ENCODE data around the gene CHSY1.

The CHSY1 gene

DNA sequence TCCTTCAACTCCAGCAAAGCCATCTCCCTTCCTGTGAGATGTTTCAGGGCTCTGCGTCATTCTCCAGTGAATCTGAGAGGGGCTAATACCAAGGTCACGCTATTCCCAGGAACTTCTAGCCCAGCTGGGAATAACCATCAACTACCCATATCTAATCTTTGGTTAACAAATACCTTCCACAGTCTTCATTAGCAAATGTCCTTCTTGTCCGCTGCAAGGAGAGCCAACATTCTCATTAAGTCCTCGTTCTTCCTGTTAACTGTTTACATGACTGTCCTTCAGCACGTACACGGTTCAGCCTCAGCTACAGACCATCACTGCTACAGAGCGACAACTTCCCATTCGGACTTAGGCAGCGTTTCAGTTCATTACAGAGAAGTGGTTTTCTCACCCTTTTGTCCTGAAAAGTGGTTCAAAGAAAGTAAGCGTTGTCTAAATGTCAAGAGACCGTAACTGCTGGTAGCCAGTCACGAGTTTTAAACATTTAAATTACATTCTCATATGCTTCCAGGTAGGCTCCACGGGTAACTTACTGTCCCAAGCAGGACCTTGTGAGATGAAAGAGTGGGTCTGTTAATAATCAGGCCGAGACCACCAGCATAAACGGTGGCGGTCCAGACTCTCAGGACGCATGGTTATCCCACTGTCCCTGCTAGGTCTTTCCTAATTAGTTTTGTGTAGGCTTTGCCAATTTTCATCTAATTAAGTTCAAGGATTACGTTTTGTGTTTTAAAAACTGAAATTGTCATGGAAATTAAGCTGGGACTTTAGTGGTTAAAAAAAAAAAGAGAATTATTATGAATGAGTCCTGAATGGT, 63.8 kb downstream of the CHSY1 start:
- DNase-seq: peak; percentile 69

DNA sequence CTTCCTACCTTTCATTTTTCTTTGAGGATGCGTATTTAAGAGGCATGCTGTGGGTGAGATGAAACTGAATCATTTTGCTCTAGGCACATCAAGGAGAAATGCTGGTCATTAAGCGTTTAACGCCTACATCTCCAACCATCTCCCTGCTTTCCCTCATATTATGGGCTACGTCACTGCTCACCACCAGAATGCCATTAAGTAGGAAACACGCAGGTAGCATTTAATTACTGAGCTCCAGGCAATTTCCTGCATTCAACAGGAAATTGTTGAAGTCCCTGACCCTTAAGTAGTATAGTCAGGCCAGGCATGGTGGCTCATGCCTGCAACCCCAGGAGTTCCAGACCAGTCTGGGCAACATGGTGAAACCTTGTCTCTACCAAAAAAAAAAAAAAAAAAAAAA, 66.1 kb downstream of the CHSY1 start:
- no peak for DNase-seq

DNA sequence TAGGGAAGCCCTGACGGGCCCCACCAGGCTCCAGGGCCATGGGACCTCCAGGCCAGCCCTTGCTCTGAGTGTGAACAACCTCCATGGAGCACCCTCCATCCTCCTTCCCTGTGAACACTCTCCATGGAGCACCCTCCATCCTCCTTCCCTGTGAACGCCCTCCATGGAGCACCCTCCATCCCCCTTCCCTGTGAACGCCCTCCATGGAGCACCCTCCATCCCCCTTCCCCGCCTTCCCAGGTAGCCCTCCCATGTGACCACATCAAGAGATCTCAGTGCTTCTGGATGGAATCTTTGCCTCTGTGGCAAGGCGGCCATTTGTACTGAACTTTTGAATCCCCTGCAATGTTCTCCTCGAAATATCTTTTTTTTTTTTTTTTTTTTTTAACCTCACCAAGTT, 66.5 kb downstream of the CHSY1 start:
- DNase-seq: no peak

DNA sequence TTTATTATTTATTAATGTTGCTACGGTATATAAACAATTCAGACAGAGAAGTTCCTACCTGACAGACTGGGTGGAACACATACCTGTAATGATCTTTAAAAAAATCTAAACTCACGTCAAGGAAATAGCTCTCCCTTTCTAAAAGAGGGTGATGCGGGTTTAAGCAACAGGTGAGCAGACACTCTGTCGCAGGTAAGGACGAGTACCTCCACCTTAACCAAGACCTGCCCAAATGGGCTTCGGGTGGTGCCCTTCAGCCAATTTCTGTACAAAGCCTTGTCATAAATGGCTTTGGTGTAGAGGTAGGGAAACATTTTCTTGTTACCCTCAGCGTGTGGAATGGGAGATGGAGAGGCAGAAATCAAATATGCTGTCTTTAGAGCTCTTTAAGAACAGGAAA, 67.0 kb downstream of the CHSY1 start:
- no peak for DNase-seq

DNA sequence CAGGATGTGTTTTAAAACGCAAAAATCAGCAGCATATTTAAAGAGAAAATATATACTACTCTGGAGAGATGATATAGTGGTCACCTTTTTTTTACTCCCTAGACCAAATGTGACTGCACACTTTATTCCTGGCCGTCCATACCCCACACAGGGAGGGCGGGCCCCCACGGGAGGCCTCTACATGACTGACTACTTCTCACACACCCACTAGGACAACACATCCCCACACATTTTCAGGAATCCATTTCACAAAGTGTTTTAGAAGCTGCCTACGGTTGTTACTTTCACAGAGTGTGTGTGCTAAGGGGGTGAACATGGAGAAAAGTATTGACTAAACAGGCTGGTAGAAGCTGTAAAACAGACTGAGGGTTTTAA, 67.9 kb downstream of the CHSY1 start:
- no peak for DNase-seq

DNA sequence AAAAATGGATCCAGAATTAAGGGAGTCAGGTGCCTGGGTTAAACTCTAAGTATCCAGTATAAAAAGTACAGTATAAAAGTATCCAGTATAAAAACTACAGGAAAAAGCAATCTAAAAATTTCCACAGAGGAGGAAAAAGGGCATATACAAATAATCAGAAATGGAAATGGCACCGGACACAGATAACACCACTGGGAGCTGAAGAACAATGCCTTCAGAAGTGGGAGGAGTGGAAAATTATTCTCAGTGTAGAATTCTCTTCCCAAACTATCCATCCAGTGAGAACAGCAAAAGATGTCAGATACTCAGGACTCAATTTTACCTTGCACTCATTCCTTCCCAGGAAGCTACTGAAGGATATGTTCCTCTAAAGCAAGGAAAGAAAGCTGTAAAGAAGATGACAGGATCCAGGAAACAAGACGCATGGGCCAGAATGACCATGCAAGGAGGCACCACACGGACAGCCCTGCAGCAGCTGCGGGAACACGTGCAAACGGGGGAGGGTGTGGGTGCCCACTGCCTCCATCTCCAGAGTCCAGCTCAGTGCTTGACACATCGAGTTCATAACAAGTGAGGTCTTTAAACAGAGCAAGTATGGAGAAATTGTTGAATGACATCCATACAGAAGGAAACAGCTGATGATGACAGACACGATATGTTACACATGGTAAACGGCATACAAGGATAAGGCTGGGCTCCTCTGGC, 68.5 kb downstream of the CHSY1 start:
- peak; percentile 81 for DNase-seq

DNA sequence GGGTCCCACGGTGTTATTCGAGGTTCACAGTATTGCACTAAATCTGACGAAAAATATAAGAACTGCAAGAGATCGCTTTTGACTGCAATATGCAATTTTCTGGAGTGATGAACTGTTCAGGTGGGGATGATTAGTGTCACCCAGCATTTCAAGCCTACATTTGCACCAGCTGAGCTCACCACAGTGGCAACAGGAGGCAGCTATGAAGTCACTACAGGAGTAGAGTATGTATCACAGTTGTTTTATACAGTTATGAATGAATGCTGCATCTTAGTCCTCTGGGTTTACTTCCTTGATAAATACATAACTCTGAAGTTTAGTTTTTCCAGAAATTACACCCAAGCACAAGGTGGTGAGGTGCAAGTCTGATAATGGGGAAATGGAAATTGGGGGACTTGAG, 69.6 kb downstream of the CHSY1 start:
- no peak for DNase-seq

DNA sequence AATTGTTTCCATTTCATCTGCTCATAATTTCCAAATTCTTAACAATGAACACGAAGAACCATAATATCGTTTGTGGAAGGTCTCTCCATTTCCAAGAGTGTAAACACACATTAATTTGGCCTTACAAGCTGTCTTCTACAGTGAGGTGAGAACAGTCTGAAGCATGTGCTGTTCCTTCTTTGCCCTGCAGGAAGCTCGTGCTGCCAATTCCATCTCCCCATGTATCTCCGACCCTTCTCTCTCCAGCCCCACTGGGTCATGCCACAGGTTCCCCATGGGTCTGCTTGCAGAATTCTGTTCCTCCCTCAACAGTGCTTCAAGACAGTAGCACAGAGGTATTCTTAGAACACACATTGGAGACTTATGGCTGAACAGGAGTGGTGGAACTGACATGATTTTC, 70.5 kb downstream of the CHSY1 start:
- no peak for DNase-seq

DNA sequence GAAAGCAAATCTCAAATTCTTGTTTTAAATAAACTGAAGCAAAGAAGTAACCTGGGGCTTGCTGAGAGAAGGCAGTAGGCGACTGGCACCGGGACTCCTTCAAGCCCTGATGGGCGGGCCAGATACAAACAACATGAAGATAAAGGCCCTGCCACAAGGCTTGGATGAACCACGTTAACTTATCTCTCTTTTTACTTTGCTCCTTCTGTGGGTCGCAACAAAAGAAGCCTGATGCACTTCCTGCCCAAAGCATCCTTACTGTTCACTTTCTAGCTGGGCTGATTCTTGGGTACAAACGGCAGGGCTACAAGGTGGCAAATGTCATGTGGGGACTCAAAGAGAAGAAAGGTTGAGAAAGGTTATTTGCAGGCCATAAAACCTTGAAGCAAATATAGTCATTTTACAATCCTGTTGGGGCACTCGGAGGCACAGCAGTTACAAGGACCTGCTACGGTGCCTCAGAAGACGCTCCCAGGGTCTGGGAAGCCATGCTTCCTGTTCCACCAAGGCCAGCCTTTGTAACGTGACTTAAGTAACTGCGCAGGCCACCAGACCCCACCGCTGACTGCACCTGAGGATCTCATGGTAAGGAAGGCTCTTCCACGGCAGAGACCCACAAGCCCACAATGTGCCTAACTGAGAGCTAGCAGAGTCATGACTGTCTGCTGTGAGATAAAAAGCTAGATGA, 71.1 kb downstream of the CHSY1 start:
- no peak for DNase-seq

DNA sequence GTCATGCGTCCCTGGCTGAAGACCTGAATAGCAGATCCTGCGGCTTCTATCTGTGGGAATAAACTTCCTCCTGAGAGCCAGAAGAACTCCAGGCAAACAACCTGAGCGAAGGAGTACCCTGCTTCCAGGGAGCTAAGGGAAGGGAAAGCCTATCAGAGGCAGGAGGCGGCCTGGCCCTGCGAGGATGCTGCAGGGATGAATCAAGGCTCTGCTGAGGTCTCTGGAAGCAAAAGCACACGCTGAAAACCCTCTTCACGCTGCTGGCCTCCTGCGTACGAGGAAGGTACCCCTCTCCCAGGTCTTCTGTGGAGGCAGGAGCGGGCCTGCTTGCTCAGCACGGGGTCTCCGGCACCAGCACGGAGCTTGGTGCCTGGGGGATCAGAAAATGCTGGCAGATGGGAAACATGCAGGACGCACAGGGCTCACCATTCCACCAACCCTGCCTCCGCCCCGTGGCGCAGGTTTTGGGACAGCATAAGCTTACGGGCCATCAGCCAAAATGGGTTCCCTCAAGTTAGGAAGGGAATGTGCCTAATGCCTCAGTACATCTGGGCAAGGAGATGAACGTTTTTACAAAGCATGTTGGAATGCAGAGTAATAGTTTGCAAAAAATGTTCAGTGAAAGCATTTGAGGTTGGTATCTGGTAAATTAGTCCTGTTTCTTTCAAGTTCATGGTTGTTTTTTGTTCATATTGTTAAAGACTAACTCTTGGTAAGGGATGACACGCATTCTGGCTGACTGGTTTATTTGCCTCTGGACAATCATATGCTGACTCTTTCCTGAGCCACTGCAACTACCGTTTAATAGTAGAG, 72.3 kb downstream of the CHSY1 start:
- DNase-seq: no peak

DNA sequence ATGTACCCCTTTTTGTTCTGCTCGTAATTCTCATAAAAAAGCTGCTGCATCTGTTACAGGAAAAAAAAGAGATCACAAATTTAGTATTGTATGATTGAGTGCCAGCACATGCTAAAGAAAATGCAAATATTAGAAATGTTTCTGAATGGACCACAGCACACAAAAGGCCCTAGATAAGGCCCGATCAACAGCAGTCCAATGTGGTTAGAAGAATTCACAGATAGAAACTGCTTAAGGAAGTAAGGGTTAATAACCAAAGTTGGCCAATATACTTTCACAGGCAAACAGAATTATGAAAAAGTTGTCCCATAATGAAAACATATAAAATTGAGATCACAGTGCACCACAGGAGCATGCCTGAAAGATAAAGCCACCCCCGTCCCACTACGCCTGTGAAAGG, 72.9 kb downstream of the CHSY1 start:
- DNase-seq: no peak

DNA sequence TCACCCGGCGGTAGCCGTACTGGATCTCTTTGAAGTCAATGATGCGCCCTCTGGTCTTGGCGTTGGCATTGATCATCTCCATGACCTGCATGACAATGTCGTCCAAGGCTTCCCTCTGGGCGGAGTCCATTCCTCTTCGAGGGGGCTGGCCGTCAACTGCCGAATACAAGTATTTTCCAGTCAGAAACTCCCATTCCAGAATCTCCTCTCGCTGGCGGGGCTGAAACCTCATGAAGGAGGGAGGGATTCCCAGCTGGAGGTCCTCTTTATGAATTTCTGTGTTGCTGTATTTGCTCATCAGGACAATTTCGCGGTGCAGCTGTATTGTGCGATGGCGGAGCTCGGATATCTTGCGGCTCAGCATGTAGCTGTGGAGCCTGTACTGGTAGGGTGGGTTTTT, 73.4 kb downstream of the CHSY1 start:
- DNase-seq: peak; percentile 71

DNA sequence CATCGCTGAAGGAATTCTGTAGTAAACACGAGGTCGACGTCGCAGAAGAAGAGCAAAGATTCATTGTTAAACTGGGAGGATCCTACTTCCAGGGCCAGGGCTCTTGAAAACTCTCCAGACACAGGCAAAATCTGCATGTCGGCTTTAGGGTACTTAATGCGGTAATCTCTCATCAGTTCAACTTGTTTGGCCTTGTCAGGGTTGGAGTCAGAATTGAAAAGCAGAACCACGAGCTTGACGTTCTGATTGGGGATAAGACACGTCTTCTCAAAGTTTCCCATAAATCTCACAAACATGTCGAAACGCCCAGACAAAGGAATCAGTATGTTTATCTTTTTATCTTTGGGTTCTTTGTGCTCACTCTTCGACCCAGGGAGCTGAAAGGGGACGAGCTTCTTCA, 74.0 kb downstream of the CHSY1 start:
- DNase-seq: no peak

DNA sequence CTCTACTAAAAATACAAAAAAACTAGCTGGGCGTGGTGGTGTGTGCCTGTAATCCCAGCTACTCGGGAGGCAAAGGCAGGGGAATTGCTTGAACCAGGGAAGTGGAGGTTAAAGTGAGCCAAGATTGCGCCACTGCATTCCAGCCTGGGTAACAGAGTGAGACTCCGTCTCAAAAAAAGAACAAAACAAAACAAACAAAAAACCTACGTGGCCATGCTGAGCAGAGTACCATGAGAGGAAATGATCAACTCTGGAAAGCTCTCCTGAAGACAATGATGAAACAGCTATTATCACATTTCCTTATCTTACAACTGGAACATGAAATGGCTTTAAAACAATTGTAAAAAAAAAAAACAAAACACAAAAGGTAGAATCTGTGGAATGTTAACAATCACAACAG, 75.2 kb downstream of the CHSY1 start:
- no peak for DNase-seq

DNA sequence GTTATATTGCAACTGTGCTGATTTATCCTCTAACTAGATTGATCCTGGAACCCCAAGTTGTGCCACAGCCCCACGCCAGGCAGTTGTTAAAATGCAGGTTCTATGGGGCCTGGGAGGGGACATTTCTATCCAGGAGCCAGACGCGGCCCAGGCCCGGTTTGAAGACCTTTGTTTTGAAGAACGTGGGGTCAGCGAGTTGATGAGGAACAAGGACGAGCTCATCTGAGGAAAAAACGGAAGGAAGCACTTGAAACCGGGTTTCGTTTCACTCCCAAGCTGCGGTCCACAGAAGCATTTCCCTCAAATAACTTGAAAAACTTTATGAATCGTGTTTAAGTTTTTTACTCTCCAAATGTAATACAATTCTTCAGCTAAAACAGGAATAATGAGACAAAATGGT, 76.4 kb downstream of the CHSY1 start:
- DNase-seq: no peak

DNA sequence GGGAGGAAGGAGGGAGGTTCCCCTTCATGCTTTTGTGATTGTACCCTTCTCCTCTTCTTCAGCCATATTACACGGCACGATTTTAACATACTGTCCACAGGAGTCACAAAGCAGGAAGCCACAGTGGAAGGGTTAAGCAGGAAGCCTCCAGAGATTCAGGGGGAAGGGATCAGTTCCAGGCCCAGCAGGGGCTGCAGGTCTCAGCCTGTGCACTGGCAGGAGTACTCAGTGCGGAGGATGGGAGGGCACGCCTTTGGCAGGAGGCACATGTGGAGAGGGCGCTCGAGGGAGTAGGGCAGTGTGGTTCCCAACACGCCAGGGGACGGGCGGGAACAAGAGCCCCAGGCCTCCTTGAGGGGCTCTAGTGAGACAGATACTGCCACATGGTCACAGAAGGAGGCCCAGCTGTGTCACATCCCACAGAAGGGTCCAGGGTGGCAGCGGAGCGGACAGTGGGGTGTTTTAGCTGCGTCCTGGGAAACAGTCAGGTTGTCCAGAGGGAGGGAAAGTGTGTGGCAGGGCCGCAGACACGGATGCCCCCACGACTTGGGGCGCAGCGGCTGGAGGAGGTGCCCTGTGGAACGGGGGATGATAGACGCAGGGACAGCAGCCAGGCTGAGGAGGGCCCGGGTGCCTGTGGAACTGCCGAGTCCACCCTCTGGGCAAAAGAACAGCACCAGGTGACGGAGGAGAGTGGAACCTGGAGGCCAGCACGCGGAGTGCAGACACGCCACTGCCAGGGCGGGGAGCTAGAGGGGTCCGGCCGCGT, 77.5 kb downstream of the CHSY1 start:
- peak; percentile 19 for DNase-seq

DNA sequence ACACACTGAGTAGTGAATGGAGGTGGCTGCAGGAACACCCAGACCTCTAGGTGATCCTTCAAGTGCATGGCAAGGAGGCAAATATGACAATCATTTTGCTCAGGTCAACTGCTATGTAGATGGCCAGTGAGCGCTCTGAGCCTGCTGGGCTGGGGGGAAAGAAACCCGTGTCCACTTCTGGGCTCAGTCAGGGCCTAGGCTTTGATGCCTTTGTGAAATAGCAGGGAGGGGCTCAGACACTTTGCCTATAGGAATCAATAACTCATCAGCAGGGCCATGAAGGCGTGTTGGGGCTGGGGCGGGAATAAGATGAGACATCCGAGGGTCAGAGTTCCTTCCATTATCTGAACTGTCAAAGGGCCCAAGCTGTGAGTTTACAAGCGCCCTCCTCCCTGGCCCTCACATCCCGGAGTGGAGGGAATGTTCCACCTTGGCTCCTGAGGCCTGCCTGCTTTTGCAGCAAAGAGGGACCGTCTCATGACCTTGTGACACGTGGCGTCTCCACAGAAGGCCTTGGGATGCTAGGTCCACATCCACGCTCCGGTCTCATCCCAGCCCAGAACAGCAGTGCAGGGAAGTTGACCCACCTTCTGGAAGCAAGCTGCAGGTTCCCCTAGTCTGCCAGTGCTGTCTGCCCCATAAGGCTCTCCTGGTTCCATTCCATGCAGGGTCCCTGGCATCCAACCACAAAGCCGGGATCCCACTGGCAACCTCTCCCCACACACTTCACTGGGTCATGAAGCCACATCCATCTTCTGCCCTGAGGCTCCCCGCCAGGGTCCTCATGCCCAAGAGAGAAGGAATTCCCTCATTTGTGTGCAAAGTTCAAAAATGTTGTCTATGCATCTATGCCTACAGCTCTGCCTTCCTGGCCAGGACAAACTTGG, 78.4 kb downstream of the CHSY1 start:
- DNase-seq: no peak

DNA sequence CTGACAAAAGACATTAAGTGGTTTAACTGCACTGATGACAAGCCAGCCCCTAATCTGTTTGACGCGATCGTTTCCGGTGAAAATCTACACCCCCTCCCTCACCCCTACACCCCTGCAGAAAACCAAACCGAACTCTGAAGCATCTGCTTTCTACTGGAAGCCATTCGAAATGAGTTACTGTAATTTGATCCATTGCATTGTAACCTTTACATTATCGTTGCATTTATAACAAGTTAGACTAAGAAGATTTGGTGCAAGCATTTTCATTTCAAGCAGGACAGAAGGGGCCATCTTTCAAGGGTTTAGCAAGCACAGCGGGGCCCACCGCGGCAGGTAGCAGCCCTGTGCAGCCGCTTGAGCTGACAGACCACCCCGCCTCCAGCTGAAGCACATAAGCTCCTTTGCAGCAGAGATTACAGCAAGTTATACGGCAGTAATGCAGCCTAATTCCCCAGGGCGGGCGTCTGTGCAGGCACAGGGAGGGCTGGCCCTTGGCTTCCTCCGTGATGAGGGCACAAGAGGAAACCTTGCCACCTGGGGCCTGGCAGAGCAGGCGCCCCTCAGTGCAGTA, 79.3 kb downstream of the CHSY1 start:
- DNase-seq: peak; percentile 44

DNA sequence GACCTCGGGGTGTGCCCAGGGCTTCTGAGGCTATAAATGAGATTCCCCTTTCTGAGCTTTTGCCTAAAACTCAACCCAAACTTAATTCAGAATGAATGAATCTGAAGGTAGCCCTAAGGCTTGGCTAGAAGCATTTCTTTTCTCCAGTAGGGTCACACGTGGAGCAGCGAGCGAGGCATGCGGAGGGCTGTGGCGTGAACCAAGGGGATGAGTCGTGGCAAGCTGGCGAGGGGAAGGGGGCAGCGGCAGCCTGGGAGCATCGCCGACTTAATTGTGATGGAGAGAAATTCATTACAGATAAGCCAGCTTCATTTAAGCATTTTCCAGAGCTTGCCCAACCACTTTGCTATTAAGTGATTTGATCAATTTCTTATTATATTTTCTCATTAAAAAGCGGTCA, 79.9 kb downstream of the CHSY1 start:
- no peak for DNase-seq

DNA sequence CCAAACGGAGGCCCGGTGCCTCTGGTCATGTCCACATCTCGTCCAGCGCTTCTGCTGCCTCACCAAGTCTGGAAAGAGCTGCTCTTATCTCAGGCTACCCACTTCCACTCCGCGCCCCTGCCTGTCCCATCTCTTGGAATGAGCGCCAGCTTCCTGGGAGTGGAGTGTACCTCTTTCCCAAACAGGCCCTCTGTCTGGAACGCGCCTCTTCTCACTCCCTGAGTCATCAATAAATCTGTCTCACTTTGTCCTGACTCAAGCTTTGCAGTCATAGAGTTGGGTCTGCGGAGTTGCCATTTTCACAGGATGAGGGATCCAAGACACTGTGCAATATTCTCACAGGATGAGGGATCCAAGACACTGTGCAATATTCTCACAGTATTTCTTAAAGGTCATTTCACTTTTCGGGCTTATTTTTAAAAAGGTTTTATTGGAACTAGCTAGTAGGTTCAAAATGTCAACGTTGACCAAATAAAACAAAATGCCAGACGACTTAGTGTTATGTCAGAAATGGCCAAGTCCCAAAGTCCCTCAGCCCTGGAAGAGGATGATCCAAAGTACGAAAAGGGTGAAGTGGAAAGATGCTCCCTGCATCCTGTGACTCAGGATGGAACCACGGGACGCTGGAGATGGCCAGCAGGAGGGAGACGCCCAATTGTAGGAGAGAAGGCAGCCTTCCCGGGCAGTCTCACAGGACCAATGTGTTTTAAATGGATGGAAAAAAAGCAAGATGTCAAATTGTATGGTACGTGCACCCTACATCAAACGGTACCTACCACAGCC, 81.1 kb downstream of the CHSY1 start:
- DNase-seq: no peak
